ENCODE measurements around the gene MAD1L1. TPM values are rescaled to one million over a fixed set of nuclear protein-coding genes. Genes with fewer than 3 reads are reported as not detected.

The MAD1L1 gene
- total RNA-seq, 1 donor from 2014 or later = 16.2 TPM

DNA sequence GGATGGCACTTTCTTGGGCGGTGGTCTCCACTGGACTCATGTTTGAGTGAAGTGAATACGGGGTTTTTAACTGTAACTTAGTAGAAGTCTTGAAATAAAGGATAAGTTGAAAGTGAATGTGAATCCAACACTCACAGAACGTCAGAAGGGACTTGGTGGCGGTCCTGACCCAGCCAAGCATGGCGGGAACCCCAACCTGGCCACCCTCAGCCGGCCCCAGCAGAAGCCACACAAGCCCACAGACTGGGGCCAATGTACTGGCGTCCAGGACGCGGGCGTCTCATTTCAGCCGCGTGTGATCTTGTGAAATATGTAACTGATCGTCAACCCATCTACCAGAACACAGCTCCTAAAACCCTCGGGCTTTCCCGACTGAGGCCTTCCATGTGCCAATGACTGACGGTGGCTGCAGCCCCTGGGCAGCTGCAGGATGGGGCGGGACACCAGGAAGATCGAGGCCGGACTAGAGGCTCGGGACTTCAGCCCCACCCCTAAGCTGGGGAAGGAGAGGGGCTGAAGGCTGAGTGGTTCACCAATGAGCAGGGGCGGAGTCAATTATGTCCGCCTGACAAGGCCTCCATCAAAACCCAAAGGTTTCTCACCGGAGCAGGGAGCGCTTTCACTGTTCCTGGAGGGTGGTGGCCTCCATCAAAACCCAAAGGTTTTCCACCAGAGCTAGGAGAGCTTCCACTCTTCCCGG is 161.5 kb downstream of the MAD1L1 start:
- H3K4me3 ChIP-seq = no peak overlapping the region
- TF ChIP-seq, protein P1, sequence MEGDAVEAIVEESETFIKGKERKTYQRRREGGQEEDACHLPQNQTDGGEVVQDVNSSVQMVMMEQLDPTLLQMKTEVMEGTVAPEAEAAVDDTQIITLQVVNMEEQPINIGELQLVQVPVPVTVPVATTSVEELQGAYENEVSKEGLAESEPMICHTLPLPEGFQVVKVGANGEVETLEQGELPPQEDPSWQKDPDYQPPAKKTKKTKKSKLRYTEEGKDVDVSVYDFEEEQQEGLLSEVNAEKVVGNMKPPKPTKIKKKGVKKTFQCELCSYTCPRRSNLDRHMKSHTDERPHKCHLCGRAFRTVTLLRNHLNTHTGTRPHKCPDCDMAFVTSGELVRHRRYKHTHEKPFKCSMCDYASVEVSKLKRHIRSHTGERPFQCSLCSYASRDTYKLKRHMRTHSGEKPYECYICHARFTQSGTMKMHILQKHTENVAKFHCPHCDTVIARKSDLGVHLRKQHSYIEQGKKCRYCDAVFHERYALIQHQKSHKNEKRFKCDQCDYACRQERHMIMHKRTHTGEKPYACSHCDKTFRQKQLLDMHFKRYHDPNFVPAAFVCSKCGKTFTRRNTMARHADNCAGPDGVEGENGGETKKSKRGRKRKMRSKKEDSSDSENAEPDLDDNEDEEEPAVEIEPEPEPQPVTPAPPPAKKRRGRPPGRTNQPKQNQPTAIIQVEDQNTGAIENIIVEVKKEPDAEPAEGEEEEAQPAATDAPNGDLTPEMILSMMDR (IDR thresholded peaks at IDR 0.05; ENCODE audit: borderline replicate concordance) = no peak
- no peaks in the 10 kb centered on the region for H3K27me3 ChIP-seq (ENCODE audit: low read depth)
- no peak for DNase-seq
- no peaks in the 10 kb centered on the region for H3K9me3 ChIP-seq (replicated peaks)
- peaks cover 22% of the 10 kb centered on the region for H3K36me3 ChIP-seq
- intact Hi-C loops (cut with micrococcal nuclease) = no loop called here
- H3K4me1 ChIP-seq = no peaks in the 10 kb centered on the region
- no peak overlapping the region for H3K27ac ChIP-seq (replicated peaks)

DNA sequence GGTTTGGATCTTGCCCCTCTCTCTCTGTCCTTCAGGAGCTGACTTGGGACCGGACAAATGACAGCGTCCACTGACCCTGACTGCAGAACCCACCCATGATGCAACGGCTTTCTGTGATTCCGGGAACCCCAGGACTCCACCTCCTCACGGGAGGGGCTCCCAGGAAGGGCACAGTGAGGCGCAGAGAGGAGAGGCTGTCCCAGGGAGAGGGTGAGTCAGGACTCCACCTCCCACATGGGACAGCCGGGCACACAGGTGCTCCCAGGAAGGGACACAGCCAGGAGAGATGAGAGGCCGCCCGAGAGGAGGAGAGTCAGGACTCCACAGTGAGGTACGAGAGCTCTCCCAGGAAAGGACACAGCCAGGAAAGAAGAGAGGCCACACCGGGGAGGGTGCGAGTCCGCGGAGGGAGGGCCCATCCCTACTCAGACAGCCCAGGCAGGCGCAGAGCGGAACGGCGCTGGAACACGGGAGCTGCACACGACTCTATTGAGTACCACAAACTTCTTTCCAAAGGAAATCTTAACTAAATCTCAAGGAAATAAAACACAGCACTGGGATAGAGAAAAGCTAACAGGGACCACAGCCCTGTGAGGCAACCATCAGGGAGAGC is 162.5 kb downstream of the MAD1L1 start:
- Histone ChIP-seq H3K4me1 (no peaks in the 10 kb centered on the region), H3K27ac (replicated peaks) (no peak overlapping the region), H3K9me3 (replicated peaks) (no peaks in the 10 kb centered on the region), H3K4me3 (no peak overlapping the region), H3K36me3 (peaks cover 22% of the 10 kb centered on the region), H3K27me3 (ENCODE audit: low read depth) (no peaks in the 10 kb centered on the region)
- intact Hi-C loops (cut with micrococcal nuclease) = no loop called here
- TF ChIP-seq, protein P1 (IDR thresholded peaks at IDR 0.05; ENCODE audit: borderline replicate concordance) = no peak
- DNase-seq = no peak

DNA sequence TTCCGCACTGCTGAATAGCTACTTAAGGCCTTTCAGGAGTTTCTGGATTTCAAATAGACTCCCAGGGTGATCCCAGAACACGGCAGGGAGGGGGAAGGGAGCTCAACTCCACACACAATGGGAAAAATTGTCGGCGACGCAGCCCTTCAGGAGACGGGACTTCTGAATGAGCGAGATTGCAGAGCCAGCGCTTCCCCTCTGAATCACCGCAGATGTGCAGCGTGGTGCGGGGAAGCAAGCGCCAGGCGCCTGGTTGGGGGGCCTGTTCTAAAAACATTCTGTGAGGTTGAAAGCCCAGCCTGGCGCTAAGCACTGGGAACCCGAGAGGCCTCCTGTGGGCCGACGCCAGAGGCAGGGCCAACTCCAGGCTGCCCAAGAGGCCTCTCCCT is 163.3 kb downstream of the MAD1L1 start:
- H3K27ac ChIP-seq (replicated peaks) = no peak overlapping the region
- intact Hi-C loops (cut with micrococcal nuclease) = no loop called here
- TF ChIP-seq, protein P1 (IDR thresholded peaks at IDR 0.05; ENCODE audit: borderline replicate concordance) = no peak

DNA sequence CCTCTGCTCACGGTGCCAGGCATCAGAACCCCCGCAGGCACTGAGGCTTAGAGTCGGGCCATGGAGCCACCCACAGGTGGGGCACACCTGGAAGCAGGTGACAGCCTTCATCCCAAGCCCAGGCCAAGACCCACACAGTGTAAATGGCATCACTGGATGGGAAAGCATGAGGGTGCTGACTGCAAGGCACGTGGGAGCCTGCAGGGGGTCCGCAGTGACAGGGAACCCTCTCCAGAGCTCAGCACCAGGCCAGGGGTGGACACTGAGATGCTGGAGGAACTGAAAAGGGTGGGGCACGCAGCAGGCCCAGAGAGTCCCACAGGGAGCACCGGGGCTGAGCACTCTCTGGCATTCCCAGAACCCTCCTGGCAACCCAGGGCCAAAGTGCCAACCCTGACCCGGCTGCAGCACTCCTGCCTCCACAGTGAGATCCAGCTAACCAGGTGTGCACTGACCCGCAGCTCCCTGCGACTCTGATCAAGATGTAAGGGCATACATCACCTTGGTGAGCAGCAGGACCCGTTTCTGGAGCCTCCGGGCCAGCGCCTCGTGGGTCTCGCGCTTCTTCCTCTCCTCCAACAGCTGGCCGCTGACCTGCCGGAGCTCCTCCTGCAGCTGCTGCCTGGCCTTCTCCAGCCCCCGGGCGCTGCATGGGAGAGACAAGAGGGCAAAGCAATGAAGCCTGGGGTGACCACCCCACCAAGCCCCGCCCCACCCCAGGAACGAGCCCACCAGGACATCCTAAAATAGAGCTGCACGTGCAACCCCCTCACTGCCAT is 163.9 kb downstream of the MAD1L1 start:
- H3K4me3 ChIP-seq = no peak overlapping the region
- no peaks in the 10 kb centered on the region for H3K9me3 ChIP-seq (replicated peaks)
- TF ChIP-seq, protein P1 (IDR thresholded peaks at IDR 0.05; ENCODE audit: borderline replicate concordance) = no peak
- H3K27ac ChIP-seq (replicated peaks) = no peak overlapping the region
- H3K4me1 ChIP-seq = peaks cover 7% of the 10 kb centered on the region
- no peaks in the 10 kb centered on the region for H3K27me3 ChIP-seq (ENCODE audit: low read depth)
- intact Hi-C loops (cut with micrococcal nuclease) = no loop called here
- H3K36me3 ChIP-seq = peaks cover 22% of the 10 kb centered on the region
- no peak for DNase-seq

More for the DNA sequence above, 163.3 kb downstream of the MAD1L1 start:
- DNase-seq = no peak
- Histone ChIP-seq H3K4me1 (peaks cover 1% of the 10 kb centered on the region), H3K27me3 (ENCODE audit: low read depth) (no peaks in the 10 kb centered on the region), H3K4me3 (no peak overlapping the region), H3K9me3 (replicated peaks) (no peaks in the 10 kb centered on the region), H3K36me3 (peaks cover 22% of the 10 kb centered on the region)

DNA sequence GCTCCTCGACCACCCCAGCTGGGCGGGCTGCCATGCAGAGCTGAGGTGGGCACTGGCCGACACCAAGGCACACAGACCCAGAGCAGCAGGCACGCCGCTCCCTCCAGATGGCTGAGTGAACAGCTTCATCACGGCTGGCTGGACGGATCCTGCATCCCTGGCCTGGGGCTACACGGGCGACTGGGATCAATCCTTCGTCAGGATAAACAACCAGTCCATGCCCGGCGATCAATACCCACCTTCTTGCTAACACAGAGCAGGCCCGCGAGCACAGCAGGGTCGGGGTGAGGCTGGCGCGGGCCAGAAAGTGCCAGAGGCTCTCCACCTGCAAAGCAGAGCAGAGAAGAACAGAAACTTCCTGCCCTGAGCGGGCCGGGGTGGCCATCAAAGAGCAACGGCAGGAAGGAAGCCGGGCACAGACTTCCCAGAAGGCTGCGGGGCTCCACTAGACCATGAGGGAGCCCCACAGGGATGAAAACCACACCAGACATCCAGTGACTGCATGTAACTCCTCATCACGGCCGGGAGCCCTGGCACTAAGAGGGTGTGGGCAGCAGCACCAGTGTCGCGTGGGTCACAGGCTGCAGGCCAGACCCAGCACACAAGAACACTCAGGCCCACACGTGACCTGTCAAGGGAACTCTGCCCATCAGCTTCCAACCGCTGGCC is 166.4 kb downstream of the MAD1L1 start:
- TF ChIP-seq, protein P1 (IDR thresholded peaks at IDR 0.05; ENCODE audit: borderline replicate concordance) = no peak
- H3K9me3 ChIP-seq (replicated peaks) = no peaks in the 10 kb centered on the region
- H3K36me3 ChIP-seq = peaks cover 22% of the 10 kb centered on the region
- no peak overlapping the region for H3K27ac ChIP-seq (replicated peaks)
- H3K4me3 ChIP-seq = no peak overlapping the region
- no peak for DNase-seq
- intact Hi-C loops (cut with micrococcal nuclease) = no loop called here
- H3K27me3 ChIP-seq (ENCODE audit: low read depth) = no peaks in the 10 kb centered on the region
- peaks cover 23% of the 10 kb centered on the region for H3K4me1 ChIP-seq

Measured in left ventricle myocardium inferior (tissue), 1 donor.